ENCODE results near the gene SDC1.

DNA sequence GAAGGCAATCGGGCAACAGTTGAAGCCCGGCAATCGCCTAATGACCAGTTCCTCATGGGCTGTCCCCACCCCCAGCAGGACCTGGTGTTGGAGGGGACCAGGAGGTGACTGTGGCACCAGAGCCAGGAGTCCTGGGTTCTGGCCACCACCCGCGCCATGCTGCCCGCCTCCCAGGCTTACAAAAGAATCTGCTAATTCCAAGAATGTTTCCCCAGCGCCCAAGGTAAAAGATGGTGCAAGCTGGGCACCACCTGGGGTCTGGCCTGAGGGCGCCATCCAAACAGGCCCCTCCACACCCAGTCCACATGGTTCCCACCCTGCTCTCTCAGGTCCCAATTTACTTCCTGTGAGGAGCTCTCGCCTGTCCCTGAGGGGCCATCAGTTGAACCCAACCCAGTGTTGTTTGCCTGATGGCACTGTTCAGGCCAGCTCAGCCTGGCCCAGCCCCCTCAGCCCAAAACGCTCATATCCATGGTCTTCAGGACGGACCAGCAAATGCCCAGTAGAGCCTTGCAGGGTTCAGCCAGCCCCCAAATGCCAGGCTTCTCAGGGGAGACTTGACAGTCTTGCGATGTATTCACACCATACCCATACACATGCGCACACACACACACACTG is 5.1 kb downstream of the SDC1 start:
- TF ChIP-seq POLR2A (IDR thresholded peaks at IDR 0.05), result no peak
- TF ChIP-seq, protein P1, sequence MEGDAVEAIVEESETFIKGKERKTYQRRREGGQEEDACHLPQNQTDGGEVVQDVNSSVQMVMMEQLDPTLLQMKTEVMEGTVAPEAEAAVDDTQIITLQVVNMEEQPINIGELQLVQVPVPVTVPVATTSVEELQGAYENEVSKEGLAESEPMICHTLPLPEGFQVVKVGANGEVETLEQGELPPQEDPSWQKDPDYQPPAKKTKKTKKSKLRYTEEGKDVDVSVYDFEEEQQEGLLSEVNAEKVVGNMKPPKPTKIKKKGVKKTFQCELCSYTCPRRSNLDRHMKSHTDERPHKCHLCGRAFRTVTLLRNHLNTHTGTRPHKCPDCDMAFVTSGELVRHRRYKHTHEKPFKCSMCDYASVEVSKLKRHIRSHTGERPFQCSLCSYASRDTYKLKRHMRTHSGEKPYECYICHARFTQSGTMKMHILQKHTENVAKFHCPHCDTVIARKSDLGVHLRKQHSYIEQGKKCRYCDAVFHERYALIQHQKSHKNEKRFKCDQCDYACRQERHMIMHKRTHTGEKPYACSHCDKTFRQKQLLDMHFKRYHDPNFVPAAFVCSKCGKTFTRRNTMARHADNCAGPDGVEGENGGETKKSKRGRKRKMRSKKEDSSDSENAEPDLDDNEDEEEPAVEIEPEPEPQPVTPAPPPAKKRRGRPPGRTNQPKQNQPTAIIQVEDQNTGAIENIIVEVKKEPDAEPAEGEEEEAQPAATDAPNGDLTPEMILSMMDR (IDR thresholded peaks at IDR 0.05), result no peak
